Measurements from ENCODE around the gene SNTN.

Gene SNTN

DNA sequence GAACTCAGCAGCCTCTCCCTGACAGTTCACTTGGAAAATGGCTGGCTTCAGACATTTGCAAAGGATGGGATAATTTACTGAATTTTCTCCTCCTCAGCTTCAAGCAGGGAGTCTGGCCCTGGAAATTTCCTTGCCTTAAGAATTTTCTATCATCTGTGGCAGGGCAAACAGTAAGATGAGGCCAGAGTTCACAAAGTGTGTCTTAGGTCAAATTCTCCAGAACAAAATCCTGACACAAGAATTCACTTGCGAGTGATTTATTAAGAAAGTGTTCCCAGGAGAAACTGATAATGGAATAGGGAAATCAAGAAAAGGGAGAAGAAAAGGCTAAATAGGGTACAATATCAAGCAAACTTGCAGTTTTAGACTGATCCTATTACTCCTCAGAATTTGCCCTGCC lies 55.3 kb downstream of the SNTN start:
- no peak for DNase-seq (ENCODE audit: low spot score)
- TF ChIP-seq, protein P1, sequence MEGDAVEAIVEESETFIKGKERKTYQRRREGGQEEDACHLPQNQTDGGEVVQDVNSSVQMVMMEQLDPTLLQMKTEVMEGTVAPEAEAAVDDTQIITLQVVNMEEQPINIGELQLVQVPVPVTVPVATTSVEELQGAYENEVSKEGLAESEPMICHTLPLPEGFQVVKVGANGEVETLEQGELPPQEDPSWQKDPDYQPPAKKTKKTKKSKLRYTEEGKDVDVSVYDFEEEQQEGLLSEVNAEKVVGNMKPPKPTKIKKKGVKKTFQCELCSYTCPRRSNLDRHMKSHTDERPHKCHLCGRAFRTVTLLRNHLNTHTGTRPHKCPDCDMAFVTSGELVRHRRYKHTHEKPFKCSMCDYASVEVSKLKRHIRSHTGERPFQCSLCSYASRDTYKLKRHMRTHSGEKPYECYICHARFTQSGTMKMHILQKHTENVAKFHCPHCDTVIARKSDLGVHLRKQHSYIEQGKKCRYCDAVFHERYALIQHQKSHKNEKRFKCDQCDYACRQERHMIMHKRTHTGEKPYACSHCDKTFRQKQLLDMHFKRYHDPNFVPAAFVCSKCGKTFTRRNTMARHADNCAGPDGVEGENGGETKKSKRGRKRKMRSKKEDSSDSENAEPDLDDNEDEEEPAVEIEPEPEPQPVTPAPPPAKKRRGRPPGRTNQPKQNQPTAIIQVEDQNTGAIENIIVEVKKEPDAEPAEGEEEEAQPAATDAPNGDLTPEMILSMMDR (IDR thresholded peaks at IDR 0.05; ENCODE audit: extremely low read depth, insufficient read depth, missing control alignments) = no peak
- in situ Hi-C loops (cut with MboI; ENCODE audit: low pct_unique_long_range_greater_than_20kb, low sequenced_read_pairs, unreplicated experiment) = no loop called here

DNA sequence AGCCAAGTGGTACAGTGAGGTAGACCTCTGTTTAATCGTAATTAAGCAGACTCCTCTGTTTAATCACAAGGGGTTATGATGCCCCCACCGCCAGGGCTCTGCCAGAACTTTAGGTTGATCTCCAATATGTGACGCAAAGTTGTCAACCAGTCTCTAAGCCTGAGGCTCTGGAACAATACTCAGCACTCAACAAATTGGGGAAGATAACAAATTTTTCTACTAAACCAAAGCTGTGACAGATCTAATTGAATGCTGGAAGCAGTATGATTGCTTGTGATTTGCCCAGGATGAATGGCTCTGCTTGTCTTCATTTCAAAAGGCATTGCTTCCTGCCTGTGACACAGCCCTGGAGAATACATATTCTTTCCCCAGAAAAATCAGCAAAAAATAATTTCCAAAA lies 57.1 kb downstream of the SNTN start:
- no peak for DNase-seq (ENCODE audit: low spot score)
- in situ Hi-C loops (cut with MboI; ENCODE audit: low pct_unique_long_range_greater_than_20kb, low sequenced_read_pairs, unreplicated experiment) = no loop called here
- TF ChIP-seq, protein P1 (IDR thresholded peaks at IDR 0.05; ENCODE audit: extremely low read depth, insufficient read depth, missing control alignments) = no peak
